ENCODE measurements around the gene TFDP1.

- no peak for TF ChIP-seq CTCF (conservative IDR thresholded peaks at IDR 0.05)
- TF ChIP-seq EZH2 (IDR thresholded peaks at IDR 0.05; ENCODE audit: low read depth) = no peak
These were observed 13.0 kb downstream of the TFDP1 start for GRCh38 chr13:113597391-113598080.
